Tibial nerve (tissue), 4 donors: ENCODE results near the gene PWWP2B. TPM values are rescaled to one million over a fixed set of nuclear protein-coding genes. Genes with fewer than 3 reads are reported as not detected.

ENCODE experiments used
- DNase-seq, 2 donors: peaks; one replicate each; pipeline ENCODE4 v3.0.0-alpha.2; 2019; ENCODE audit warnings: low spot score in 2 of 2
- H3K27ac ChIP-seq, 4 donors: fragments of 200-600 bp; sonication (generic) in 3 of 4; one replicate each; pipeline ENCODE4 v1.5.1; 2017 to 2019; ENCODE audit warnings: mild to moderate bottlenecking in 1 of 4
- H3K27me3 ChIP-seq, 2 donors: fragments of 200-600 bp; sonication (generic) in 1 of 2; one replicate each; pipeline versions ENCODE4 v1.5.1 to v1.6.0; 2017 to 2019
- H3K36me3 ChIP-seq, 3 donors: fragments of 200-600 bp; sonication (generic); one replicate each; pipeline ENCODE4 v1.5.1; 2018 to 2019
- H3K4me1 ChIP-seq, 4 donors: fragments of 200-600 bp; sonication (generic) in 3 of 4; one replicate each; pipeline ENCODE4 v1.5.1; 2017 to 2019
- H3K4me3 ChIP-seq, 4 donors: fragments of 200-600 bp; sonication (generic) in 3 of 4; one replicate each; pipeline ENCODE4 v1.5.1; 2017 to 2019; ENCODE audit warnings: mild to moderate bottlenecking in 1 of 4, moderate library complexity in 1 of 4
- H3K9me3 ChIP-seq, 4 donors: fragments of 200-600 bp; sonication (generic) in 3 of 4; one replicate each; pipeline ENCODE4 v1.5.1; 2017 to 2019
- CTCF ChIP-seq, 5 experiments: fragments of 200-600 bp in 3 of 5; fragments of 450-650 bp in 2 of 5; sonication (generic) in 3 of 5; IDR thresholded peaks; one replicate each; pipeline ENCODE4 v1.5.1; 2016 to 2019; ENCODE audit warnings: antibody characterized with exemption in 5 of 5, mild to moderate bottlenecking in 3 of 5, moderate library complexity in 2 of 5
- EP300 ChIP-seq, 2 donors: sonication (generic); formaldehyde crosslinking; IDR thresholded peaks; one replicate each; pipeline ENCODE4 v1.6.1; 2017; ENCODE audit warnings: antibody characterized with exemption in 2 of 2, mild to moderate bottlenecking in 1 of 2
- POLR2A ChIP-seq, 2 donors: fragments of 450-650 bp; IDR thresholded peaks; one replicate each; pipeline ENCODE4 v1.6.1; 2017; ENCODE audit warnings: antibody characterized with exemption in 2 of 2, mild to moderate bottlenecking in 2 of 2, moderate library complexity in 2 of 2
- WGBS, 2 donors: methylation state at CpG; one replicate each; pipeline ENCODE4 v1.1.5; 2018; 5-methylcytosine and 5-hydroxymethylcytosine counted together
- total RNA-seq, 4 donors: library from RNA; depleted of rRNA; stranded (reverse); fragments of >200 nt; gene quantifications; one replicate each; pipeline ENCODE4 v1.1.0, GENCODE V29; 2016

PWWP2B gene
- total RNA-seq, 4 donors from 2014 or later: 12.6 to 23.7 (median 15.1) TPM

- Histone ChIP-seq H3K4me1 (peaks cover 0 to 60% (median 38%) of the 10 kb centered on the region in 4 donors), H3K27me3 (no peaks in the 10 kb centered on the region), H3K36me3 (peaks cover 0 to 31% (median 0%) of the 10 kb centered on the region in 3 donors), H3K9me3 (no peaks in the 10 kb centered on the region), H3K4me3 (peak overlapping the region in 1 of 4 donors; percentile 16), H3K27ac (peak overlapping the region in 3 of 4 donors; percentile 72 to 85 (median 82))
- DNase-seq: no peak
- WGBS, 2 donors: 86 to 88% methylated on average over 10 to 12 of the region's 27 CpGs
- TF ChIP-seq POLR2A (IDR thresholded peaks at IDR 0.05) (no peak), EP300 (IDR thresholded peaks at IDR 0.05) (no peak), CTCF (IDR thresholded peaks at IDR 0.05) (no peak)
Measured at GRCh38 chr10:132408823-132409666, 12.0 kb downstream of the PWWP2B start.

GRCh38 chr10:132409667-132410028, 12.6 kb downstream of the PWWP2B start:
- DNase-seq: no peak
- Histone ChIP-seq H3K27ac (no peak overlapping the region), H3K4me1 (peaks cover 0 to 66% (median 40%) of the 10 kb centered on the region in 4 donors), H3K36me3 (peaks cover 0 to 27% (median 0%) of the 10 kb centered on the region in 3 donors), H3K4me3 (no peak overlapping the region), H3K9me3 (no peaks in the 10 kb centered on the region), H3K27me3 (no peaks in the 10 kb centered on the region)
- WGBS, 2 donors: 88 to 92% methylated on average over 4 of the region's 4 CpGs
- TF ChIP-seq CTCF (IDR thresholded peaks at IDR 0.05) (no peak), EP300 (IDR thresholded peaks at IDR 0.05) (no peak), POLR2A (IDR thresholded peaks at IDR 0.05) (no peak)

GRCh38 chr10:132410056-132410778, 13.2 kb downstream of the PWWP2B start:
- 94% methylated on average over 21 to 22 of the region's 28 CpGs for WGBS, 2 donors
- no peak for DNase-seq
- Histone ChIP-seq H3K36me3 (peaks cover 0 to 21% (median 0%) of the 10 kb centered on the region in 3 donors), H3K27me3 (no peaks in the 10 kb centered on the region), H3K4me1 (peaks cover 0 to 71% (median 40%) of the 10 kb centered on the region in 4 donors), H3K9me3 (no peaks in the 10 kb centered on the region), H3K27ac (peak overlapping the region in 2 of 4 donors; percentile 75 to 84), H3K4me3 (no peak overlapping the region)
- TF ChIP-seq POLR2A (IDR thresholded peaks at IDR 0.05): no peak
- no peak for TF ChIP-seq CTCF (IDR thresholded peaks at IDR 0.05)
- no peak for TF ChIP-seq EP300 (IDR thresholded peaks at IDR 0.05)

GRCh38 chr10:132410779-132411532, 14.0 kb downstream of the PWWP2B start:
- no peaks in the 10 kb centered on the region for H3K27me3 ChIP-seq
- H3K4me3 ChIP-seq: peak overlapping the region in 1 of 4 donors; percentile 3
- no peak for DNase-seq
- TF ChIP-seq POLR2A (IDR thresholded peaks at IDR 0.05) (no peak), EP300 (IDR thresholded peaks at IDR 0.05) (no peak), CTCF (IDR thresholded peaks at IDR 0.05) (no peak)
- peaks cover 0 to 71% (median 40%) of the 10 kb centered on the region in 4 donors for H3K4me1 ChIP-seq
- peaks cover 0 to 14% (median 0%) of the 10 kb centered on the region in 3 donors for H3K36me3 ChIP-seq
- peak overlapping the region in 3 of 4 donors; percentile 65 to 84 (median 75) for H3K27ac ChIP-seq
- WGBS, 2 donors: 79 to 88% methylated on average over 26 to 27 of the region's 28 CpGs
- no peaks in the 10 kb centered on the region for H3K9me3 ChIP-seq
